SH-SY5Y (cell line): ENCODE measurements around the gene ADM2.

Experiments
- GATA2 ChIP-seq: IDR thresholded peaks from 2 replicates; pipeline ENCODE4 v1.6.1; 2011; ENCODE audit warnings: mild to moderate bottlenecking, low read depth, low read length
- GATA3 ChIP-seq: IDR thresholded peaks from 2 replicates; pipeline ENCODE4 v1.6.1; 2011; ENCODE audit warnings: low read depth, mild to moderate bottlenecking, low read length, moderate library complexity

Gene ADM2

GRCh38 chr22:50441428-50441993 is 39.8 kb upstream of the ADM2 start:
- TF ChIP-seq GATA3 (no peak), GATA2 (no peak)

- TF ChIP-seq GATA3 (no peak), GATA2 (no peak)
Measured at GRCh38 chr22:50443197-50443596, 38.1 kb upstream of the ADM2 start.

GRCh38 chr22:50443801-50444625 is 37.3 kb upstream of the ADM2 start:
- TF ChIP-seq GATA2, result no peak
- no peak for TF ChIP-seq GATA3

- no peak for TF ChIP-seq GATA3
- no peak for TF ChIP-seq GATA2
Measured at GRCh38 chr22:50444663-50445062, 36.7 kb upstream of the ADM2 start.

GRCh38 chr22:50445071-50445879 is 36.1 kb upstream of the ADM2 start:
- no peak for TF ChIP-seq GATA2
- no peak for TF ChIP-seq GATA3

GRCh38 chr22:50445880-50446707 is 35.2 kb upstream of the ADM2 start:
- TF ChIP-seq GATA2 (no peak), GATA3 (no peak)

GRCh38 chr22:50446708-50447575 is 34.4 kb upstream of the ADM2 start:
- TF ChIP-seq GATA2, result no peak
- no peak for TF ChIP-seq GATA3

GRCh38 chr22:50447576-50448551 is 33.5 kb upstream of the ADM2 start:
- TF ChIP-seq GATA2 (no peak), GATA3 (no peak)

- TF ChIP-seq GATA2 (no peak), GATA3 (no peak)
Measured at GRCh38 chr22:50452649-50453048, 28.7 kb upstream of the ADM2 start.

- no peak for TF ChIP-seq GATA2
- TF ChIP-seq GATA3, result no peak
Measured at GRCh38 chr22:50454556-50455075, 26.7 kb upstream of the ADM2 start.

GRCh38 chr22:50455201-50455600 is 26.1 kb upstream of the ADM2 start:
- TF ChIP-seq GATA3 (no peak), GATA2 (no peak)
